ENCODE data around the gene KRTCAP3. TPM values are rescaled to one million over a fixed set of nuclear protein-coding genes. Genes with fewer than 3 reads are reported as not detected.

Gene KRTCAP3
- total and polyA plus RNA-seq, 2 donors from 2014 or later, result 17.2 to 32.1 TPM

DNA sequence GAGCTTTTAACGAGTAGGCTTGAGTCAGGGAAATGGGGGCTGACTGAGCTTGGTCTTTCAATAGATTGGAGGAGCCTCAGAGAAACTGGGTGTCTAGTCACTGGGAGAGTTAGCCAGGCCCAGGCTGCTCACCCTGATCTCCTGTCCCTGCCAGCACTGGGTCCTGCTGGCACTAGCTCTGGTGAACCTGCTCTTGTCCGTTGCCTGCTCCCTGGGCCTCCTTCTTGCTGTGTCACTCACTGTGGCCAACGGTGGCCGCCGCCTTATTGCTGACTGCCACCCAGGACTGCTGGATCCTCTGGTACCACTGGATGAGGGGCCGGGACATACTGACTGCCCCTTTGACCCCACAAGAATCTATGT lies 720 bp downstream of the KRTCAP3 start:
- intact Hi-C loops (cut with DNase I), result no loop called here
- TF ChIP-seq, protein P1, sequence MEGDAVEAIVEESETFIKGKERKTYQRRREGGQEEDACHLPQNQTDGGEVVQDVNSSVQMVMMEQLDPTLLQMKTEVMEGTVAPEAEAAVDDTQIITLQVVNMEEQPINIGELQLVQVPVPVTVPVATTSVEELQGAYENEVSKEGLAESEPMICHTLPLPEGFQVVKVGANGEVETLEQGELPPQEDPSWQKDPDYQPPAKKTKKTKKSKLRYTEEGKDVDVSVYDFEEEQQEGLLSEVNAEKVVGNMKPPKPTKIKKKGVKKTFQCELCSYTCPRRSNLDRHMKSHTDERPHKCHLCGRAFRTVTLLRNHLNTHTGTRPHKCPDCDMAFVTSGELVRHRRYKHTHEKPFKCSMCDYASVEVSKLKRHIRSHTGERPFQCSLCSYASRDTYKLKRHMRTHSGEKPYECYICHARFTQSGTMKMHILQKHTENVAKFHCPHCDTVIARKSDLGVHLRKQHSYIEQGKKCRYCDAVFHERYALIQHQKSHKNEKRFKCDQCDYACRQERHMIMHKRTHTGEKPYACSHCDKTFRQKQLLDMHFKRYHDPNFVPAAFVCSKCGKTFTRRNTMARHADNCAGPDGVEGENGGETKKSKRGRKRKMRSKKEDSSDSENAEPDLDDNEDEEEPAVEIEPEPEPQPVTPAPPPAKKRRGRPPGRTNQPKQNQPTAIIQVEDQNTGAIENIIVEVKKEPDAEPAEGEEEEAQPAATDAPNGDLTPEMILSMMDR (IDR thresholded peaks at IDR 0.05; ENCODE audit: borderline replicate concordance, extremely low read depth, insufficient read depth), result no peak
- peaks cover 9 to 58% (median 36%) of the 10 kb centered on the region in 3 donors for H3K36me3 ChIP-seq (ENCODE audit: control insufficient read depth in 2 of 3, insufficient read depth in 3 of 3, low read length in 3 of 3)
- FAIRE-seq (no peak), DNase-seq (no peak)
- H3K4me3 ChIP-seq (ENCODE audit: low read length in 3 of 3), result no peak overlapping the region
- H3K27me3 ChIP-seq (ENCODE audit: control insufficient read depth, insufficient read depth, low read length), result no peaks in the 10 kb centered on the region
- no peaks in the 10 kb centered on the region for H3K4me1 ChIP-seq (ENCODE audit: control insufficient read depth in 2 of 3, insufficient read depth in 2 of 3, low read depth in 1 of 3, low read length in 3 of 3)
- H3K27ac ChIP-seq (ENCODE audit: low read depth in 2 of 2, low read length in 2 of 2), result no peak overlapping the region
- no peaks in the 10 kb centered on the region for H3K9me3 ChIP-seq (ENCODE audit: control insufficient read depth in 2 of 3, insufficient read depth in 1 of 3, low read length in 3 of 3)
- H3K9ac ChIP-seq (ENCODE audit: low read length in 3 of 3), result peak overlapping the region in 1 of 3 donors; percentile 34

DNA sequence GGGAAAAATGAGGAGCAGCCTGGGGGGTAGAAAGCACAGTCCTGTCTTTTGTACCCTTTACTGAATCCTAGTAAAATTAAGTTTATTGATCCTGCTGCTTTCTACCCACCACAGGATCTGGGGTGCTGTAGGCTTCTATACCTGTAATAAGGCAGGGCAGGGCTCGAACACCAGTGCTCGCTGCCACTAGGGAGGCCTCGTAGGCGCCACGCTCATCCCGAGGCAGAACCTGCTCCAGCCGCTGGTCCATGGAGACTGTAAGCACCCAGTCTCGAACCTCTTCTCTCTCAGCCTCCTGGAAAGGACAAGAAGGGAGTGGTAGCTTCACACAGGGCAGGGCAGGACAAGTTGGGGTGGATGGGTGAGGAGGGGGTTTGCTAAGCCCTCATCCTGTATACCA lies 3.0 kb downstream of the KRTCAP3 start:
- H3K36me3 ChIP-seq (ENCODE audit: control insufficient read depth in 2 of 3, insufficient read depth in 3 of 3, low read length in 3 of 3), result peaks cover 8 to 48% (median 42%) of the 10 kb centered on the region in 3 donors
- no peaks in the 10 kb centered on the region for H3K4me1 ChIP-seq (ENCODE audit: control insufficient read depth in 2 of 3, insufficient read depth in 2 of 3, low read depth in 1 of 3, low read length in 3 of 3)
- DNase-seq (no peak), FAIRE-seq (no peak)
- TF ChIP-seq, protein P1 (IDR thresholded peaks at IDR 0.05; ENCODE audit: borderline replicate concordance, extremely low read depth, insufficient read depth), result no peak
- no peaks in the 10 kb centered on the region for H3K9me3 ChIP-seq (ENCODE audit: control insufficient read depth in 2 of 3, insufficient read depth in 1 of 3, low read length in 3 of 3)
- no peak overlapping the region for H3K27ac ChIP-seq (ENCODE audit: low read depth in 2 of 2, low read length in 2 of 2)
- H3K9ac ChIP-seq (ENCODE audit: low read length in 3 of 3), result no peak overlapping the region
- H3K27me3 ChIP-seq (ENCODE audit: control insufficient read depth, insufficient read depth, low read length), result no peaks in the 10 kb centered on the region
- no peak overlapping the region for H3K4me3 ChIP-seq (ENCODE audit: low read length in 3 of 3)
- intact Hi-C loops (cut with DNase I), result no loop called here

DNA sequence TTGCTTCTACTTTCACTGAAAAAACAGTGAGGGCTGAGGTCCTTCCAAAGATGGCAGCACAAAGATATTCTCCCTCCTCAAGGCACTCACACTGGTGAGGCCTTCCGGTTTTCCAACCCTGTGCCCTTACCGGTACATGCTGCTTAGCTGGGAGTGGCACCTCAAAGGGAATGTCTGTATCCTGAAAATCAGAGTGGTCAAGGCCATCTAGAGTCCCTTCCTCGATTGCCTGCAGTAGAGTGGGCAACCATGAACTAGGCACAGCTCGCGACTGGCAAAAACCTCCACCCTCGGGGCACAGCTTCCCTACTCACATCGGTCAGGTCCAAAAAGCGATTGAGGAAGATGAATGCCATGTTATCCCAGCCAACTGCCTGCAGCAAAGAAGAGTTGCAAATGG lies 3.4 kb downstream of the KRTCAP3 start:
- Histone ChIP-seq H3K9me3 (ENCODE audit: control insufficient read depth in 2 of 3, insufficient read depth in 1 of 3, low read length in 3 of 3) (no peaks in the 10 kb centered on the region), H3K27me3 (ENCODE audit: control insufficient read depth, insufficient read depth, low read length) (no peaks in the 10 kb centered on the region), H3K9ac (ENCODE audit: low read length in 3 of 3) (no peak overlapping the region), H3K36me3 (ENCODE audit: control insufficient read depth in 2 of 3, insufficient read depth in 3 of 3, low read length in 3 of 3) (peaks cover 6 to 43% (median 38%) of the 10 kb centered on the region in 3 donors), H3K27ac (ENCODE audit: low read depth in 2 of 2, low read length in 2 of 2) (no peak overlapping the region), H3K4me1 (ENCODE audit: control insufficient read depth in 2 of 3, insufficient read depth in 2 of 3, low read depth in 1 of 3, low read length in 3 of 3) (no peaks in the 10 kb centered on the region), H3K4me3 (ENCODE audit: low read length in 3 of 3) (no peak overlapping the region)
- TF ChIP-seq, protein P1 (IDR thresholded peaks at IDR 0.05; ENCODE audit: borderline replicate concordance, extremely low read depth, insufficient read depth), result no peak
- DNase-seq (no peak), FAIRE-seq (no peak)
- intact Hi-C loops (cut with DNase I), result no loop called here

DNA sequence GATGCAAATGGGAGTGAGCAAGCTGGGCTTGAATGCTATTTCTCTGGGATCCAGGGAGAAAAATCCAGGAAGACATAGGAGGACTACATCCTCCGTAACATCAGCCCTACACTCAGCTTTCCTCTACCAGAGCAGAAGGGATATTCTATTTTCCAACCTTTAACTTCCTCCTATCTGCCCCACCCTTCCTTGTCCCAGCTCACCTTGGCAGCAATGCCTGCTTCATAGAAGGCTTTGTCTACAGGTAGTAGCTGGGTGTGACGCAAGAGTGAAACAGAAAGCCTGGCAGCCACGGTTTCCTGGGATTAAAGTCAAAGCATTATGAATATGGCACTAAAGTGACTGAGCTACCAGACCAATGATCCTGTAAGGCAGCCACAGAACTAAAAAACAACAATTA lies 3.9 kb downstream of the KRTCAP3 start:
- H3K27ac ChIP-seq (ENCODE audit: low read depth in 2 of 2, low read length in 2 of 2), result no peak overlapping the region
- no peaks in the 10 kb centered on the region for H3K9me3 ChIP-seq (ENCODE audit: control insufficient read depth in 2 of 3, insufficient read depth in 1 of 3, low read length in 3 of 3)
- no peak overlapping the region for H3K9ac ChIP-seq (ENCODE audit: low read length in 3 of 3)
- no peaks in the 10 kb centered on the region for H3K4me1 ChIP-seq (ENCODE audit: control insufficient read depth in 2 of 3, insufficient read depth in 2 of 3, low read depth in 1 of 3, low read length in 3 of 3)
- no peak overlapping the region for H3K4me3 ChIP-seq (ENCODE audit: low read length in 3 of 3)
- no peaks in the 10 kb centered on the region for H3K27me3 ChIP-seq (ENCODE audit: control insufficient read depth, insufficient read depth, low read length)
- intact Hi-C loops (cut with DNase I), result no loop called here
- DNase-seq (peak in 1 of 5 donors; percentile 76), FAIRE-seq (no peak)
- TF ChIP-seq, protein P1 (IDR thresholded peaks at IDR 0.05; ENCODE audit: borderline replicate concordance, extremely low read depth, insufficient read depth), result no peak
- H3K36me3 ChIP-seq (ENCODE audit: control insufficient read depth in 2 of 3, insufficient read depth in 3 of 3, low read length in 3 of 3), result peaks cover 5 to 39% (median 33%) of the 10 kb centered on the region in 3 donors
